Omental fat pad (tissue), 4 donors: Measurements from ENCODE around the gene RASGRP3. TPM values are rescaled to one million over a fixed set of nuclear protein-coding genes. Genes with fewer than 3 reads are reported as not detected.
"Not testable (repeated sequence)": the region's sequence is repeated elsewhere in the genome, so short reads cannot be mapped to it uniquely, and the experiment has no call there.

Experiments used
- ATAC-seq: fragments of 150-250 bp; one replicate; pipeline ENCODE4 v1.9.1; 2016; ENCODE audit warnings: mild to moderate bottlenecking, moderate library complexity; ENCODE audit not compliant: low FRiP score
- DNase-seq: peaks from one replicate; pipeline ENCODE4 v3.0.0-alpha.2; 2019; ENCODE audit warnings: low spot score
- total RNA-seq, 4 donors: library from RNA; depleted of rRNA; stranded (reverse); fragments of >200 nt; gene quantifications; one replicate each; pipeline ENCODE4 v1.1.0, GENCODE V29; 2016
- TF ChIP-seq, protein P1 (sequence below), 3 donors: fragments of 450-650 bp; IDR thresholded peaks; one replicate each; pipeline ENCODE4 v1.5.1; 2016 to 2017; ENCODE audit warnings: antibody characterized with exemption in 3 of 3, mild to moderate bottlenecking in 3 of 3, moderate library complexity in 2 of 3

Gene RASGRP3
- total RNA-seq, 4 donors from 2014 or later, result 11.8 to 42.2 (median 26.1) TPM

DNA sequence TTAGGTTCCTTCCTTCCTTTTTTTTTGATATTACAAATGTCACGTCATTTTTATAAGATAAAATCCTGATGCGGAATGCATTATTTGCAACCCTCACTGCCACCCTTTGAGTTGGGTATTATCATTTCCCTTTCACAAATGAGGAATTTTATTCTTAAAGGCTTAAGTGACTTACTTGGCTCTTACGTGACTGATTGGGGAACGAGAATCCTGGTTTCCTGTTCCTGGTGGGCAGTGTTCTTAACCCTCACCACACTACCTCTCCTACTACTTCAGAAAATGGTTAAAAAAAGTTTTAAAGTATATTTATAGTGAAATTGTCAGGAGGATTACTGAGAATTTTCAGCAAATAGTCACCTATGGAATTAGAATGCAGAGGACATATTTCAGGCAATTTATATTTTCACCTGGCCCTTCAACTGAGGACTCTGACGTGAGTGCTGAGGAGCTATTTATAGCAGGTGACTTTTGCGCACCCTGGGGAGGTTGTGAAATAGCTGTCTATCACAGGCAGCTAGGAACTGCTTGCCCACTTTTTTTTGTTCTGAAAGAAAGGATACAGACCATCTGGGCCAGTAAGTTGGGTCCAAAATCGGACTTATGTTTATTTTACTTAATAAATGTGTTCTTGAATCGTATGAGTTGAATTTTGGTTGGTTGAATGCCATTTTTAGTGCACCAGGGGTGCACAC lies 18.7 kb upstream of the RASGRP3 start:
- DNase-seq (no peak), ATAC-seq (no peak)
- TF ChIP-seq, protein P1, sequence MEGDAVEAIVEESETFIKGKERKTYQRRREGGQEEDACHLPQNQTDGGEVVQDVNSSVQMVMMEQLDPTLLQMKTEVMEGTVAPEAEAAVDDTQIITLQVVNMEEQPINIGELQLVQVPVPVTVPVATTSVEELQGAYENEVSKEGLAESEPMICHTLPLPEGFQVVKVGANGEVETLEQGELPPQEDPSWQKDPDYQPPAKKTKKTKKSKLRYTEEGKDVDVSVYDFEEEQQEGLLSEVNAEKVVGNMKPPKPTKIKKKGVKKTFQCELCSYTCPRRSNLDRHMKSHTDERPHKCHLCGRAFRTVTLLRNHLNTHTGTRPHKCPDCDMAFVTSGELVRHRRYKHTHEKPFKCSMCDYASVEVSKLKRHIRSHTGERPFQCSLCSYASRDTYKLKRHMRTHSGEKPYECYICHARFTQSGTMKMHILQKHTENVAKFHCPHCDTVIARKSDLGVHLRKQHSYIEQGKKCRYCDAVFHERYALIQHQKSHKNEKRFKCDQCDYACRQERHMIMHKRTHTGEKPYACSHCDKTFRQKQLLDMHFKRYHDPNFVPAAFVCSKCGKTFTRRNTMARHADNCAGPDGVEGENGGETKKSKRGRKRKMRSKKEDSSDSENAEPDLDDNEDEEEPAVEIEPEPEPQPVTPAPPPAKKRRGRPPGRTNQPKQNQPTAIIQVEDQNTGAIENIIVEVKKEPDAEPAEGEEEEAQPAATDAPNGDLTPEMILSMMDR (IDR thresholded peaks at IDR 0.05), result no peak

DNA sequence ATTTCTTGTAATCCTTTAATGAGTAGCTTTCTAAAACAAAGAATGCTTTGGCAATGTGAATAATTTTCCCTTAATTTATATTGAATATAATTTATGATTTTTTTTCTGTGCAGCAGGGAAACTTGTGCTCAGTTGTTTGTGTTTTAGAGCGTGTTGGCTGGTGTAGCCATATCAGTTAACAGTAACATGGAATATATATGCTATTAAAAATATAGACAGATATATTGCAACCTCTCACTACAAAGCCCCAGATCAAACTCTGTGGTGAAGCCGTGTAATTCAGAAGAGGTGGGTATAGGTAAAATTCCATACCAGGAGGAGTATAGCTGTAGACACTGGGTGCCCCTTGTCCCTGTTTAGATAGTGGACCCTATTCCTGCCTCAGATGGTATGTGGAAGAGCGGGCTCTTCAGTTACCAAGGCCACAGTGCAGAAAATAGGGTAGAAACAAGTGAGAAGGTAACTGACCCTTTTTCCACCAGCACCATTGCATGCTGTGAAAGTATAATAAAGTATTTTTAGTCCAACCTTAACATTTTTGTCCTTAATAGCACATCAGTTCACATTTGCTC lies 18.1 kb upstream of the RASGRP3 start:
- DNase-seq (no peak), ATAC-seq (no peak)
- TF ChIP-seq, protein P1 (IDR thresholded peaks at IDR 0.05), result no peak

DNA sequence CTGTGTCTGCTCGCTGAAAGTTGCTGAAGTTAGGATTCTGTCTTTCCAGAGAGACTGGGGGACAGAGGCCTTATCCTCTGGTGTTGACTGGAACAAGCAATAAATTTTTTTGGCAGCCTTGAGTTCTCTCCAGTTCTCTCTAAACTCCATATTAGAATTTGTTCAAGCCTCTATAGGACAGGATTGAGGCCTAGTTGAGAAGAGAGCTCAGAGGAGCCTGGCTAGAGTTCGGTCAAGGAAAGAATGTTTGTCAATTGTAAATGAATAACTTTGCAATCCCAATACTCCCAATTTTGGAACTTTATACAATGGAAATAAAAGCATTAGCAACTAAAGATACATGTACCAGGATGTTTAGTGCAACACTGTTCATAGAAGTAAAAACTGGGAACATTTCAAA lies 16.7 kb upstream of the RASGRP3 start:
- TF ChIP-seq, protein P1 (IDR thresholded peaks at IDR 0.05), result no peak
- DNase-seq, result no peak

DNA sequence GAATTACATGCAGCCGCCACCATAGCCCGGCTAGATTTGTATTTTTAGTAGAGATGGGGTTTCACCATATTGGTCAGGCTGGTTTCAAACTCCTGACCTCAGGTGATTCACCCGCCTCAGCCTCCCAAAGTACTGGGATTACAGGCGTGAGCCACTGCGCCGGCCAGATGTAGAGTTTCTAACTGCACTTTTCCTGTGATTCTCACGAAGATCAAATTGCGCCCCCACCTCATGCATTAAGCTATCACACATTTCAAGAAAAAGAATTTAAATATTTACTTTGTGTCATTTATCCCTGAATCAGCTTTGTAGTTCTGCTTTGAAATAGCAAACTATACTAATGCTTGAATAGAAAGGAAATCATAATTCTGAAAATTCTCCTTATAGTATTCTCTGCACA lies 13.9 kb upstream of the RASGRP3 start:
- ATAC-seq, DNase-seq: not testable (repeated sequence)

More for the DNA sequence above, 16.7 kb upstream of the RASGRP3 start:
- ATAC-seq, result no peak

DNA sequence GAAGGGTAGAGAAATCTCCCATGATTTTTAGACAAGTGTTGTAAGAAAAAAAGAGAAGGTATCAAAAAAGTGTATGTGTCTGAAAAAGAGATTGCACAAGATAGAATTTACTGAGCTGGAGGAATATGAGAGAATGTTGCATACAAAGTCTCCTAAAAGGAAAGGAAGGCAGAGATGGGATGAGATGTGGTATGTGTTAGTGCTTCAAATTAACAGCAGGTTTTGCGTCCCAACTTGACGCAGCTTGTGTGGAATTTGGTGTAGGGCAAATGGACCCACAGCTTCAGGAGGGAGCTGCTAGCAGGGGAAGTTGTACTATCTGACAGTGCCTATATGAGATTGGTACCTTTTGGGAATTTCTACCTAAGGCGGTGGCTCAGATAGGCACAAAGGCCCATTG lies 9.0 kb upstream of the RASGRP3 start:
- DNase-seq, result no peak

DNA sequence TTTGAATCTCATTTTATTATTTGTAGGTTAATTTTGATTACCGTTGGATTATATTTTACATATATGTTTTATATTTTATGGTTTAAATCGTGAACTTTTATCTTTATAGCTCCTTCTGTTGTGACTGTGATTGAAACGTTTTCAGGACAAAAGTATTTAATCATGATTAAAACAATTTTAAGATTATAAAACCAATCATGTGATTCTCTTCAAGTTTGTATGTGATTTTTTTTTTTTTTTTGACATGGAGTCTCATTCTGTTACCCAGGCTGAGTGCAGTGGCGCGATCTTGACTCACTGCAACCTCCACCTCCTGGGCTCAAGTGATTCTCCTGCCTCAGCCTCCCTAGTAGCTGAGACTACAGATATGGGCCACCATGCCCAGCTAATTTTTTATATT lies 7.2 kb upstream of the RASGRP3 start:
- ATAC-seq (no peak), DNase-seq (no peak)
- TF ChIP-seq, protein P1 (IDR thresholded peaks at IDR 0.05), result no peak

More for the DNA sequence above, 9.0 kb upstream of the RASGRP3 start:
- ATAC-seq, result no peak
- TF ChIP-seq, protein P1 (IDR thresholded peaks at IDR 0.05), result no peak

DNA sequence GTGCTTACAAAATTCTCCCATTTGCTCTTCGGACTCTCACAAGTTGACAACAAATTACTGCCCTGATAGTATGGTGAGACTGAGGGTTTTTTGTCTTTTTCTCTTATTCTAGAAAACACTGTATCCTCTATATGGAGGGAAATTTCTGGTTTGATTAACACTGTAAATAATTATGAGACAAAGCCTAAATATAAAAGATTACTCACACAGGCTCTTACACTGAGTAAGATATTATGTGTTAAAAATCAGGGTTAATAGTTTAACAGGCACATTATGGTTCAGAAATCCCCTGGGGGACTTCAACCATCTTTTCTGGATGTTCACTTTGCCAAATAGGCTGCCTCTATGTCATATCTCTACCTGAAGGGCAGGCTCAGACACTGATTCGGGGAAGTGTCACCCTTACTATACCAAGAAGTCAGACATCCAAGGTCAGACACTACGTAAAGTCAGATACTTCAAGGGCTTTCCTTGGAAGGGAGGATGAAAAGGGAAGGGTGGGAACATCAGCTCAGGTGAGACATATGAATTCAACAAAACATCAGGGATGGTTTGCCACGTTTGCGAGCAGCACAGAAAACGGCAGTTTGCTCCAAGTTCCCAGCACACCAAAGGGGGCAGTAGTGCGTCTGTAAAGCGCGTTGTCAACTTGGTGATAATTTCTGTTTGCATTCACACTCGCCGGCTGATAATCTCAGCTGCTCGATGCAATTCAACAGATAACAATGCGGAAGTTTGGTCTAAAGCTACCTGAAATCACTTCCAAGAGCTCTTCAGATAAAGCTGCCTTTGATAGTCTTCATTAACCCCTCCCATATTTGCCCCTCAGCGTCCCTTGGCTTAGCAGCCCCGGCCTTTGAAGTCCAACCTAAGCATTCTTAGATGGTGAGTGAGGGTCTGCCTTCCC lies 972 bp upstream of the RASGRP3 start:
- peak; percentile 82 for ATAC-seq
- TF ChIP-seq, protein P1 (IDR thresholded peaks at IDR 0.05), result no peak
- peak; percentile 33 for DNase-seq
